ENCODE measurements around the gene SVEP1.

The SVEP1 gene

DNA sequence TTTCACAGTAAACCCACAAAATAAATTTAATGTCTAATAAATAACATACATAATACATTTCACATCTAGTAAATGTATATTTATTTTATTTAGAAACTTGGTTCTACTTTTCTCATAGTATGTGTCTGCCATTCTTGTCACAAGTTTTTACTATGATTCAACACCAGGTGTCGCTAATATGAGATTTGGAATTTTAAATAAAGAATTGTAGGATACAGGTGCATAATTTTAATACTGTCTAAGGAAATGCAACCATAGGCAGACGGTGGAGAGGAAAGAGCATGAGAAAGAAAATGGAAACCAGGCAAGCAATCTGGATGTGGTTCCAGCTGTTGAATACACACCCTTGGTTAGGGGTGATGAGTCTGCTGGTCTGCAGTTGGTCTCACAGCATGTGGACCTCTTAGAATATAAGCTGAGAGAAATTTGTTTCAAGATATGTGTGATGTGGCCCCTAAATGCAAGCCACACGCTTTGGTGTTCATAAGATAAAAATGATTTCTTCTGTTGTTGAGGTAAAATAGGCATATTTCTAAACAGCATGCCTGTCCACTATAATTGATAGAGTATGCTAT, 127.2 kb downstream of the SVEP1 start:
- no peak overlapping the region for H2AFZ ChIP-seq (ENCODE audit: low read length)
- no peak overlapping the region for H4K91ac ChIP-seq (ENCODE audit: low read depth, low read length, poor library complexity)
- H3K27ac ChIP-seq (replicated peaks; ENCODE audit: low read length) = no peak overlapping the region
- H3K4me2 ChIP-seq (ENCODE audit: insufficient read depth, low read length, poor library complexity, severe bottlenecking) = no peak overlapping the region
- H3K9ac ChIP-seq (ENCODE audit: low read depth, low read length, poor library complexity) = no peak overlapping the region
- no peak overlapping the region for H4K8ac ChIP-seq (ENCODE audit: low read depth, low read length)
- H3K4me1 ChIP-seq (ENCODE audit: control insufficient read depth in 2 of 2, insufficient read depth in 1 of 2, low read depth in 1 of 2, low read length in 2 of 2) = no peaks in the 10 kb centered on the region
- no peaks in the 10 kb centered on the region for H3K36me3 ChIP-seq (replicated peaks in 1 of 2; ENCODE audit: control insufficient read depth in 2 of 2, insufficient read depth in 2 of 2, low read length in 2 of 2)
- no peak overlapping the region for H3K4me3 ChIP-seq (ENCODE audit: low read length in 2 of 2)
- no peak for DNase-seq (ENCODE audit: low spot score)
- H3K79me1 ChIP-seq (ENCODE audit: low read depth, low read length) = no peaks in the 10 kb centered on the region
- no peak overlapping the region for H2BK15ac ChIP-seq (ENCODE audit: low read length)
- H3K27me3 ChIP-seq (ENCODE audit: control insufficient read depth in 3 of 3, insufficient read depth in 3 of 3, low read depth in 1 of 3, low read length in 3 of 3) = no peaks in the 10 kb centered on the region
- H3K23ac ChIP-seq (ENCODE audit: low read depth, low read length, poor library complexity) = no peak overlapping the region
- H2AK5ac ChIP-seq (ENCODE audit: low read depth, low read length) = no peak overlapping the region
- no peaks in the 10 kb centered on the region for H3K9me3 ChIP-seq (replicated peaks in 1 of 2; ENCODE audit: control insufficient read depth in 2 of 2, insufficient read depth in 1 of 2, low read depth in 1 of 2, low read length in 2 of 2)
- no peak overlapping the region for H2BK12ac ChIP-seq (ENCODE audit: low read length)
- H2BK120ac ChIP-seq (ENCODE audit: low read depth, low read length) = no peak overlapping the region
- no peak overlapping the region for H3K14ac ChIP-seq (ENCODE audit: low read length)
- H2BK5ac ChIP-seq (ENCODE audit: low read length) = no peak overlapping the region
- no peak overlapping the region for H3K4ac ChIP-seq (ENCODE audit: low read length)
- H3K18ac ChIP-seq (ENCODE audit: low read length) = no peak overlapping the region
- WGBS, 2 donors (ENCODE audit: extremely low coverage in 2 of 2, insufficient read length in 2 of 2, insufficient replicate concordance in 1 of 2) = no CpG with 5 or more reads among the region's 3 CpGs

GRCh38 chr9:110451726-110452125, 127.8 kb downstream of the SVEP1 start:
- no peaks in the 10 kb centered on the region for H3K36me3 ChIP-seq (replicated peaks in 1 of 2; ENCODE audit: control insufficient read depth in 2 of 2, insufficient read depth in 2 of 2, low read length in 2 of 2)
- no peak overlapping the region for H3K23ac ChIP-seq (ENCODE audit: low read depth, low read length, poor library complexity)
- no peak overlapping the region for H4K8ac ChIP-seq (ENCODE audit: low read depth, low read length)
- H3K18ac ChIP-seq (ENCODE audit: low read length) = no peak overlapping the region
- no CpG with 5 or more reads among the region's 2 CpGs for WGBS, 2 donors (ENCODE audit: extremely low coverage in 2 of 2, insufficient read length in 2 of 2, insufficient replicate concordance in 1 of 2)
- H3K4me2 ChIP-seq (ENCODE audit: insufficient read depth, low read length, poor library complexity, severe bottlenecking) = no peak overlapping the region
- no peak overlapping the region for H2AK5ac ChIP-seq (ENCODE audit: low read depth, low read length)
- H2AFZ ChIP-seq (ENCODE audit: low read length) = no peak overlapping the region
- H2BK15ac ChIP-seq (ENCODE audit: low read length) = no peak overlapping the region
- peaks cover 0 to 1% of the 10 kb centered on the region in 2 donors for H3K9me3 ChIP-seq (replicated peaks in 1 of 2; ENCODE audit: control insufficient read depth in 2 of 2, insufficient read depth in 1 of 2, low read depth in 1 of 2, low read length in 2 of 2)
- H4K91ac ChIP-seq (ENCODE audit: low read depth, low read length, poor library complexity) = no peak overlapping the region
- H3K4ac ChIP-seq (ENCODE audit: low read length) = no peak overlapping the region
- H3K79me1 ChIP-seq (ENCODE audit: low read depth, low read length) = no peaks in the 10 kb centered on the region
- H2BK5ac ChIP-seq (ENCODE audit: low read length) = no peak overlapping the region
- H2BK12ac ChIP-seq (ENCODE audit: low read length) = no peak overlapping the region
- no peaks in the 10 kb centered on the region for H3K4me1 ChIP-seq (ENCODE audit: control insufficient read depth in 2 of 2, insufficient read depth in 1 of 2, low read depth in 1 of 2, low read length in 2 of 2)
- H3K9ac ChIP-seq (ENCODE audit: low read depth, low read length, poor library complexity) = no peak overlapping the region
- no peaks in the 10 kb centered on the region for H3K27me3 ChIP-seq (ENCODE audit: control insufficient read depth in 3 of 3, insufficient read depth in 3 of 3, low read depth in 1 of 3, low read length in 3 of 3)
- no peak overlapping the region for H3K4me3 ChIP-seq (ENCODE audit: low read length in 2 of 2)
- no peak overlapping the region for H3K14ac ChIP-seq (ENCODE audit: low read length)
- no peak for DNase-seq (ENCODE audit: low spot score)
- H2BK120ac ChIP-seq (ENCODE audit: low read depth, low read length) = no peak overlapping the region
- no peak overlapping the region for H3K27ac ChIP-seq (replicated peaks; ENCODE audit: low read length)

- Histone ChIP-seq H2BK12ac (ENCODE audit: low read length) (no peak overlapping the region), H3K27ac (replicated peaks; ENCODE audit: low read length) (no peak overlapping the region), H3K4ac (ENCODE audit: low read length) (no peak overlapping the region), H3K4me3 (ENCODE audit: low read length in 2 of 2) (no peak overlapping the region), H3K18ac (ENCODE audit: low read length) (no peak overlapping the region), H2BK15ac (ENCODE audit: low read length) (no peak overlapping the region), H4K8ac (ENCODE audit: low read depth, low read length) (no peak overlapping the region), H2BK120ac (ENCODE audit: low read depth, low read length) (no peak overlapping the region), H3K27me3 (ENCODE audit: control insufficient read depth in 3 of 3, insufficient read depth in 3 of 3, low read depth in 1 of 3, low read length in 3 of 3) (no peaks in the 10 kb centered on the region), H2AFZ (ENCODE audit: low read length) (no peak overlapping the region), H3K79me1 (ENCODE audit: low read depth, low read length) (no peaks in the 10 kb centered on the region), H3K36me3 (replicated peaks in 1 of 2; ENCODE audit: control insufficient read depth in 2 of 2, insufficient read depth in 2 of 2, low read length in 2 of 2) (no peaks in the 10 kb centered on the region), H3K9ac (ENCODE audit: low read depth, low read length, poor library complexity) (no peak overlapping the region), H2BK5ac (ENCODE audit: low read length) (no peak overlapping the region), H3K4me1 (ENCODE audit: control insufficient read depth in 2 of 2, insufficient read depth in 1 of 2, low read depth in 1 of 2, low read length in 2 of 2) (no peaks in the 10 kb centered on the region), H3K9me3 (replicated peaks in 1 of 2; ENCODE audit: control insufficient read depth in 2 of 2, insufficient read depth in 1 of 2, low read depth in 1 of 2, low read length in 2 of 2) (peaks cover 0 to 12% of the 10 kb centered on the region in 2 donors), H2AK5ac (ENCODE audit: low read depth, low read length) (no peak overlapping the region), H3K14ac (ENCODE audit: low read length) (no peak overlapping the region), H3K4me2 (ENCODE audit: insufficient read depth, low read length, poor library complexity, severe bottlenecking) (no peak overlapping the region), H4K91ac (ENCODE audit: low read depth, low read length, poor library complexity) (no peak overlapping the region), H3K23ac (ENCODE audit: low read depth, low read length, poor library complexity) (no peak overlapping the region)
- DNase-seq (ENCODE audit: low spot score) = no peak
Observed at GRCh38 chr9:110447476-110447875, 132.1 kb downstream of the SVEP1 start.

- no peaks in the 10 kb centered on the region for H3K79me1 ChIP-seq (ENCODE audit: low read depth, low read length)
- H4K91ac ChIP-seq (ENCODE audit: low read depth, low read length, poor library complexity) = no peak overlapping the region
- H3K9me3 ChIP-seq (replicated peaks in 1 of 2; ENCODE audit: control insufficient read depth in 2 of 2, insufficient read depth in 1 of 2, low read depth in 1 of 2, low read length in 2 of 2) = peaks cover 0 to 12% of the 10 kb centered on the region in 2 donors
- H3K4me1 ChIP-seq (ENCODE audit: control insufficient read depth in 2 of 2, insufficient read depth in 1 of 2, low read depth in 1 of 2, low read length in 2 of 2) = no peaks in the 10 kb centered on the region
- no peak overlapping the region for H4K8ac ChIP-seq (ENCODE audit: low read depth, low read length)
- H3K23ac ChIP-seq (ENCODE audit: low read depth, low read length, poor library complexity) = no peak overlapping the region
- no peak for DNase-seq (ENCODE audit: low spot score)
- H3K14ac ChIP-seq (ENCODE audit: low read length) = no peak overlapping the region
- no peak overlapping the region for H3K4me2 ChIP-seq (ENCODE audit: insufficient read depth, low read length, poor library complexity, severe bottlenecking)
- H2AFZ ChIP-seq (ENCODE audit: low read length) = no peak overlapping the region
- no peaks in the 10 kb centered on the region for H3K36me3 ChIP-seq (replicated peaks in 1 of 2; ENCODE audit: control insufficient read depth in 2 of 2, insufficient read depth in 2 of 2, low read length in 2 of 2)
- no peak overlapping the region for H2BK15ac ChIP-seq (ENCODE audit: low read length)
- H3K9ac ChIP-seq (ENCODE audit: low read depth, low read length, poor library complexity) = no peak overlapping the region
- H3K27ac ChIP-seq (replicated peaks; ENCODE audit: low read length) = no peak overlapping the region
- no peak overlapping the region for H2BK5ac ChIP-seq (ENCODE audit: low read length)
- H2BK12ac ChIP-seq (ENCODE audit: low read length) = no peak overlapping the region
- no peak overlapping the region for H2BK120ac ChIP-seq (ENCODE audit: low read depth, low read length)
- no peak overlapping the region for H3K4ac ChIP-seq (ENCODE audit: low read length)
- H3K4me3 ChIP-seq (ENCODE audit: low read length in 2 of 2) = no peak overlapping the region
- no peak overlapping the region for H3K18ac ChIP-seq (ENCODE audit: low read length)
- H2AK5ac ChIP-seq (ENCODE audit: low read depth, low read length) = no peak overlapping the region
- no peaks in the 10 kb centered on the region for H3K27me3 ChIP-seq (ENCODE audit: control insufficient read depth in 3 of 3, insufficient read depth in 3 of 3, low read depth in 1 of 3, low read length in 3 of 3)
Observed at GRCh38 chr9:110446171-110446570, 133.4 kb downstream of the SVEP1 start.
